Breast epithelium (tissue), 3 donors: Measurements from ENCODE around the gene NEBL.

Source experiments
- CTCF ChIP-seq, 3 donors: fragments of 450-650 bp; IDR thresholded peaks; one replicate each; pipeline ENCODE4 v1.5.1; 2016 to 2017; ENCODE audit warnings: antibody characterized with exemption in 3 of 3, mild to moderate bottlenecking in 3 of 3, moderate library complexity in 3 of 3
- POLR2A ChIP-seq: fragments of 450-650 bp; IDR thresholded peaks from one replicate; pipeline ENCODE4 v1.6.1; 2016; ENCODE audit warnings: antibody characterized with exemption, mild to moderate bottlenecking, moderate library complexity

DNA sequence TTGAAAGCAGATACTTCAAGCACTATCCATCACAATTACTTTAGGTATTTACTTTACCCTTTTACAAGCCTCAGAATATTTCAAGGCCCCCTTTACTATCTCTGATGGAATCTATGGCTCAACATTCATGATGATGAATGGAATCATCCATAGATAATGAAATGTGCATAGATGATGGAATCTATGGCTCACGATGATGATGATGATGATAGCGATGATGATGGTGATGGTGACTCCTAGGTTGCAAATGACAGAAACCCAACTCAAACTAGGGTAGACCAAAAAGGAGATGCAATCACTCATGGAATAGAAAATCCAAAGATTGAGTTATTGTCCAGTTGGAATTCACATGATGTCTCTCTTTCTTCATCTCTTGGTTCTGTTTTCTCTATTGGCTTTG, 55.7 kb downstream of the NEBL start:
- no peak for TF ChIP-seq CTCF (IDR thresholded peaks at IDR 0.05)
- TF ChIP-seq POLR2A = no peak
